ENCODE measurements around the gene ZSCAN21.

DNA sequence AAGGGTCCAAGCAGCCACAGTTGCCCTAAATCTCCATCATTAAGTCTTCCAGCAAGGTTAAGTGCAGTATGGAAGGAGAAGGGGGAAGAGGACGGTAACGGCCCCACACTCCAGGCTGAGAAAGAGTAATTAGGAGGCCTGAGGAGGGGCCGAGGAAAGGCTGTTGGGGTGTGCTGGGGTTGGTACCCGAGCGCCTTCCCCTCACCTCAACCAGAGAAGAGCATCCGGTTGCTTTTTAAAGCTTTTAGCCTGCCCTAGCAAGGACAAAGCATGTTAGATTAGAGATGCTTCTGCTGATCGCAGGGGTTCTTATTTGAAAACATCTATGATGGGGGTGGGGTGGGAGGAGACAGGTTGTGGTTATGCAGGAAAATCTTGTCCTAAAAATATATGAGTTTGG lies 9.0 kb upstream of the ZSCAN21 start:
- TF ChIP-seq FOXK2 (IDR thresholded peaks at IDR 0.05) (no peak), ARNT (IDR thresholded peaks at IDR 0.05) (no peak), HDGF (IDR thresholded peaks at IDR 0.05; ENCODE audit: borderline replicate concordance) (no peak), SP1 (IDR thresholded peaks at IDR 0.05) (no peak), FOXM1 (IDR thresholded peaks at IDR 0.05; ENCODE audit: borderline replicate concordance) (no peak), L3MBTL2 (conservative IDR thresholded peaks at IDR 0.05) (no peak), SUZ12 (IDR thresholded peaks at IDR 0.05) (no peak)

Data from HEK293T (cell line).